Fibroblast of villous mesenchyme (primary cell): ENCODE measurements around the gene ABI3BP. TPM values are rescaled to one million over a fixed set of nuclear protein-coding genes. Genes with fewer than 3 reads are reported as not detected.

Experiments
- DNase-seq: peaks from one replicate; pipeline ENCODE4 v3.0.0-alpha.2; 2010; ENCODE audit warnings: low read depth
- H3K4me3 ChIP-seq: 2 replicates; pipeline ENCODE4 v1.5.1; 2011; ENCODE audit warnings: low read depth, mild to moderate bottlenecking, low read length
- CTCF ChIP-seq: IDR thresholded peaks from 2 replicates; pipeline ENCODE4 v1.5.1; 2012; ENCODE audit warnings: low read depth, mild to moderate bottlenecking, low read length; ENCODE audit not compliant: insufficient read depth
- total RNA-seq: library from RNA; depleted of rRNA; stranded (reverse); fragments of >200 nt; gene quantifications from 2 replicates; pipeline ENCODE4 v1.2.3, GENCODE V29; 2012

ABI3BP gene
- total RNA-seq, 1 donor: 7.8 TPM

GRCh38 chr3:100830931-100831330 lies 162.3 kb downstream of the ABI3BP start:
- no peak for DNase-seq
- TF ChIP-seq CTCF: no peak
- H3K4me3 ChIP-seq: no peak overlapping the region

- TF ChIP-seq CTCF: no peak
- no peak for DNase-seq
- no peak overlapping the region for H3K4me3 ChIP-seq
These were observed 167.6 kb downstream of the ABI3BP start for GRCh38 chr3:100825574-100825973.

GRCh38 chr3:100815583-100815982 lies 177.6 kb downstream of the ABI3BP start:
- no peak for TF ChIP-seq CTCF
- no peak for DNase-seq

GRCh38 chr3:100813828-100814227 lies 179.4 kb downstream of the ABI3BP start:
- no peak for TF ChIP-seq CTCF
- no peak for DNase-seq
- no peak overlapping the region for H3K4me3 ChIP-seq

More at GRCh38 chr3:100815583-100815982, 177.6 kb downstream of the ABI3BP start:
- H3K4me3 ChIP-seq: no peak overlapping the region

GRCh38 chr3:100811779-100812507 lies 181.3 kb downstream of the ABI3BP start:
- no peak for DNase-seq
- TF ChIP-seq CTCF: no peak
- H3K4me3 ChIP-seq: no peak overlapping the region

GRCh38 chr3:100810671-100811070 lies 182.6 kb downstream of the ABI3BP start:
- no peak for TF ChIP-seq CTCF
- DNase-seq: peak; percentile 55
- no peak overlapping the region for H3K4me3 ChIP-seq

- DNase-seq: no peak
- no peak overlapping the region for H3K4me3 ChIP-seq
- no peak for TF ChIP-seq CTCF
These were observed 188.6 kb downstream of the ABI3BP start for GRCh38 chr3:100804631-100805030.
